Measurements from ENCODE around the gene CNTNAP5. TPM values are rescaled to one million over a fixed set of nuclear protein-coding genes. Genes with fewer than 3 reads are reported as not detected.

The CNTNAP5 gene
- total and polyA plus RNA-seq, 4 donors: not detected

- TF ChIP-seq SP1 (IDR thresholded peaks at IDR 0.05): no peak
- TF ChIP-seq EGR1 (IDR thresholded peaks at IDR 0.05; ENCODE audit: low read depth in 2 of 2): no peak
- TF ChIP-seq REST (IDR thresholded peaks at IDR 0.05): no peak
- TF ChIP-seq, protein P1, sequence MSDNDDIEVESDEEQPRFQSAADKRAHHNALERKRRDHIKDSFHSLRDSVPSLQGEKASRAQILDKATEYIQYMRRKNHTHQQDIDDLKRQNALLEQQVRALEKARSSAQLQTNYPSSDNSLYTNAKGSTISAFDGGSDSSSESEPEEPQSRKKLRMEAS (IDR thresholded peaks at IDR 0.05): no peak
- no peak for TF ChIP-seq RXRA (IDR thresholded peaks at IDR 0.05)
- TF ChIP-seq FOXA2 (IDR thresholded peaks at IDR 0.05): no peak
These were observed 87.1 kb downstream of the CNTNAP5 start (continued) for GRCh38 chr2:124112206-124112605.

- no peaks in the 10 kb centered on the region for H3K36me3 ChIP-seq (ENCODE audit: control insufficient read depth in 4 of 4, insufficient read depth in 3 of 4, low read depth in 1 of 4, low read length in 3 of 4)
- no peak overlapping the region for H3K4me3 ChIP-seq (ENCODE audit: low read depth in 1 of 3, low read length in 3 of 3)
- WGBS: 47% methylated on average over 2 of the region's 2 CpGs
- no peaks in the 10 kb centered on the region for H3K4me1 ChIP-seq (ENCODE audit: control insufficient read depth in 4 of 4, insufficient read depth in 4 of 4, low read length in 3 of 4)
- no peak for DNase-seq (ENCODE audit: low spot score)
- H3K9ac ChIP-seq (ENCODE audit: low read depth in 1 of 2, low read length in 2 of 2): no peak overlapping the region
- no peak overlapping the region for H3K27ac ChIP-seq (ENCODE audit: low read depth in 1 of 2, low read length in 2 of 2)
- no peaks in the 10 kb centered on the region for H3K27me3 ChIP-seq (ENCODE audit: control insufficient read depth in 4 of 4, insufficient read depth in 4 of 4, low read length in 3 of 4)
- H3K9me3 ChIP-seq (ENCODE audit: control insufficient read depth in 4 of 4, low read length in 3 of 4): no peaks in the 10 kb centered on the region
- TF ChIP-seq ZBTB33 (IDR thresholded peaks at IDR 0.05) (no peak), JUND (IDR thresholded peaks at IDR 0.05) (no peak), SP1 (IDR thresholded peaks at IDR 0.05) (no peak), RXRA (IDR thresholded peaks at IDR 0.05) (no peak)
These were observed 87.9 kb downstream of the CNTNAP5 start for GRCh38 chr2:124112966-124113365.

GRCh38 chr2:124120246-124120645 is 95.2 kb downstream of the CNTNAP5 start:
- WGBS: 95% methylated on average over 1 of the region's 1 CpG
- H3K9ac ChIP-seq (ENCODE audit: low read depth in 1 of 2, low read length in 2 of 2): no peak overlapping the region
- no peaks in the 10 kb centered on the region for H3K4me1 ChIP-seq (ENCODE audit: control insufficient read depth in 4 of 4, insufficient read depth in 4 of 4, low read length in 3 of 4)
- no peaks in the 10 kb centered on the region for H3K36me3 ChIP-seq (ENCODE audit: control insufficient read depth in 4 of 4, insufficient read depth in 3 of 4, low read depth in 1 of 4, low read length in 3 of 4)
- DNase-seq (ENCODE audit: low spot score): no peak
- no peak overlapping the region for H3K4me3 ChIP-seq (ENCODE audit: low read depth in 1 of 3, low read length in 3 of 3)
- no peak overlapping the region for H3K27ac ChIP-seq (ENCODE audit: low read depth in 1 of 2, low read length in 2 of 2)
- no peaks in the 10 kb centered on the region for H3K27me3 ChIP-seq (ENCODE audit: control insufficient read depth in 4 of 4, insufficient read depth in 4 of 4, low read length in 3 of 4)
- no peaks in the 10 kb centered on the region for H3K9me3 ChIP-seq (ENCODE audit: control insufficient read depth in 4 of 4, low read length in 3 of 4)
- no peak for TF ChIP-seq EGR1 (IDR thresholded peaks at IDR 0.05; ENCODE audit: low read depth in 2 of 2)
- TF ChIP-seq SP1 (IDR thresholded peaks at IDR 0.05): no peak
- TF ChIP-seq RAD21 (IDR thresholded peaks at IDR 0.05): no peak
- TF ChIP-seq RXRA (IDR thresholded peaks at IDR 0.05): no peak
- TF ChIP-seq YY1 (IDR thresholded peaks at IDR 0.05): no peak
- TF ChIP-seq FOXA1 (IDR thresholded peaks at IDR 0.05): no peak
- TF ChIP-seq FOXA2 (IDR thresholded peaks at IDR 0.05): no peak
- TF ChIP-seq NR2F2 (IDR thresholded peaks at IDR 0.05): no peak
- no peak for TF ChIP-seq CTCF (IDR thresholded peaks at IDR 0.05; ENCODE audit: low read depth, low read length, missing input control)
- TF ChIP-seq ZBTB33 (IDR thresholded peaks at IDR 0.05): no peak
- no peak for TF ChIP-seq ATF3 (IDR thresholded peaks at IDR 0.05)
- no peak for TF ChIP-seq HNF4G (IDR thresholded peaks at IDR 0.05)
- TF ChIP-seq TAF1 (conservative IDR thresholded peaks at IDR 0.05): no peak
- TF ChIP-seq, protein P1 (IDR thresholded peaks at IDR 0.05): no peak
- no peak for TF ChIP-seq HNF4A (conservative IDR thresholded peaks at IDR 0.05)
